Measurements from ENCODE around the gene FAM219B. TPM values are rescaled to one million over a fixed set of nuclear protein-coding genes. Genes with fewer than 3 reads are reported as not detected.

The FAM219B gene
- total RNA-seq, 2 experiments from 2014 or later: 52.3 to 67.6 TPM

- no peak for DNase-seq (ENCODE audit: low spot score)
- no peak overlapping the region for H3K27ac ChIP-seq (ENCODE audit: low read depth, low read length, poor library complexity, severe bottlenecking)
- CTCF ChIA-PET (ENCODE audit: unreplicated experiment): no interaction called here
- intact Hi-C loops (cut with micrococcal nuclease; ENCODE audit: unreplicated experiment): no loop called here
- no peaks in the 10 kb centered on the region for H4K20me1 ChIP-seq (ENCODE audit: insufficient read depth, low read length)
- H2AFZ ChIP-seq (ENCODE audit: low read length): no peak overlapping the region
- H3K79me2 ChIP-seq (ENCODE audit: insufficient read depth, low read depth, low read length): no peaks in the 10 kb centered on the region
- H3K9me3 ChIP-seq (ENCODE audit: low read length): peaks cover 11% of the 10 kb centered on the region; the same call in 1 of the 2 replicates
- no peak overlapping the region for H3K4me2 ChIP-seq (ENCODE audit: low read length)
- no peaks in the 10 kb centered on the region for H3K36me3 ChIP-seq (ENCODE audit: insufficient read depth, low read length)
- POLR2A ChIA-PET: no interaction called here
- TF ChIP-seq EZH2phosphoT487 (IDR thresholded peaks at IDR 0.05; ENCODE audit: borderline replicate concordance, low read depth, low read length) (no peak), CTCF (conservative IDR thresholded peaks at IDR 0.05; ENCODE audit: low read length) (no peak)
- no peaks in the 10 kb centered on the region for H3K9me2 ChIP-seq (ENCODE audit: insufficient read depth, low read length)
- peaks cover 6% of the 10 kb centered on the region for H3K4me1 ChIP-seq (ENCODE audit: insufficient read depth, low read length, poor library complexity, severe bottlenecking)
- no TSS peak for BruUV-seq (replicated peaks)
- no peak overlapping the region for H3K4me3 ChIP-seq (ENCODE audit: low read depth, low read length, poor library complexity, severe bottlenecking)
These were observed 28.4 kb downstream of the FAM219B start for GRCh38 chr15:74878273-74878672.

GRCh38 chr15:74873756-74874424 is 32.8 kb downstream of the FAM219B start:
- Histone ChIP-seq H3K4me1 (ENCODE audit: insufficient read depth, low read length, poor library complexity, severe bottlenecking) (peaks cover 38% of the 10 kb centered on the region), H3K79me2 (ENCODE audit: insufficient read depth, low read depth, low read length) (peaks cover 38% of the 10 kb centered on the region), H3K36me3 (ENCODE audit: insufficient read depth, low read length) (peaks cover 10% of the 10 kb centered on the region), H3K9me3 (ENCODE audit: low read length) (0 out of 2 replicates have a peak, but pooled peaks cover 1% of the 10 kb centered on the region), H2AFZ (ENCODE audit: low read length) (peak overlapping the region; percentile 70), H4K20me1 (ENCODE audit: insufficient read depth, low read length) (peaks cover 5% of the 10 kb centered on the region), H3K4me2 (ENCODE audit: low read length) (peak overlapping the region; percentile 79), H3K27ac (ENCODE audit: low read depth, low read length, poor library complexity, severe bottlenecking) (no peak overlapping the region), H3K9me2 (ENCODE audit: insufficient read depth, low read length) (no peaks in the 10 kb centered on the region), H3K4me3 (ENCODE audit: low read depth, low read length, poor library complexity, severe bottlenecking) (peak overlapping the region; percentile 74)
- CTCF ChIA-PET (ENCODE audit: unreplicated experiment): interaction anchor here (0.6 kb wide), 1 partner anchor 56 kb away, joined by 3 read pairs; no protein-coding TSS in a partner anchor
- DNase-seq (ENCODE audit: low spot score): peak; percentile 37
- intact Hi-C loops (cut with micrococcal nuclease; ENCODE audit: unreplicated experiment): loop anchor here (2.0 kb wide), 1 partner anchor 17 kb away; no protein-coding TSS in a partner anchor
- BruUV-seq (replicated peaks): no TSS peak
- TF ChIP-seq CTCF (conservative IDR thresholded peaks at IDR 0.05; ENCODE audit: low read length) (no peak), EZH2phosphoT487 (IDR thresholded peaks at IDR 0.05; ENCODE audit: borderline replicate concordance, low read depth, low read length) (no peak)
- POLR2A ChIA-PET: interaction anchor here (0.5 to 2.5 kb wide), 4 partner anchors 10 to 146 kb away, joined by 3 to 8 read pairs (median 6); partner anchors contain the start of gene MPI

Data from OCI-LY7 (cell line).